CD8-positive, alpha-beta memory T cell (primary cell): ENCODE measurements around the gene MDC1. TPM values are rescaled to one million over a fixed set of nuclear protein-coding genes. Genes with fewer than 3 reads are reported as not detected.
"Not testable (repeated sequence)": the region's sequence is repeated elsewhere in the genome, so short reads cannot be mapped to it uniquely, and the experiment has no call there.

Experiments
- CTCF ChIA-PET: fragments of 350-600 bp; sonication (Branson Sonifier 250); formaldehyde crosslinking; loops from one replicate; lab custom pipeline; 2021; ENCODE audit warnings: antibody characterized with exemption; lab: Charles Lee
- POLR2A ChIA-PET: fragments of 350-600 bp; sonication (Branson Sonifier 250); formaldehyde crosslinking; loops from one replicate; lab custom pipeline; 2021; ENCODE audit warnings: antibody characterized with exemption; lab: Charles Lee
- DNase-seq, 5 donors: peaks; one replicate each; pipeline versions ENCODE4 v3.0.0 to v3.0.0-alpha.2; 2020 to 2022; ENCODE audit warnings: mixed read lengths in 1 of 5
- H3K27ac ChIP-seq: one replicate; pipeline ENCODE4 v1.7.0; 2013; ENCODE audit warnings: low read depth, mild to moderate bottlenecking, low read length, moderate library complexity
- H3K27me3 ChIP-seq: 2 replicates; pipeline ENCODE4 v1.7.0; 2013; ENCODE audit warnings: low read length, mild to moderate bottlenecking; ENCODE audit not compliant: insufficient read depth, poor library complexity, severe bottlenecking
- H3K36me3 ChIP-seq: 2 replicates; pipeline ENCODE4 v1.7.0; 2013; ENCODE audit warnings: mild to moderate bottlenecking, low read length, moderate library complexity; ENCODE audit not compliant: insufficient read depth
- H3K4me1 ChIP-seq: 2 replicates; pipeline ENCODE4 v1.7.0; 2013; ENCODE audit warnings: mild to moderate bottlenecking, low read length, moderate library complexity; ENCODE audit not compliant: insufficient read depth
- H3K4me3 ChIP-seq: 2 replicates; pipeline ENCODE4 v1.7.0; 2013; ENCODE audit warnings: mild to moderate bottlenecking, low read length
- H3K9me3 ChIP-seq: 2 replicates; pipeline ENCODE4 v1.7.0; 2013; ENCODE audit warnings: mild to moderate bottlenecking, low read length
- H3K27ac Mint-ChIP-seq, 8 donors: one replicate each; pipeline ENCODE4 v1.8.0; 2020 to 2021; ENCODE audit warnings: mixed read lengths in 8 of 8, mild to moderate bottlenecking in 6 of 8, inconsistent platforms in 3 of 8, moderate library complexity in 3 of 8
- H3K27me3 Mint-ChIP-seq, 2 donors: one replicate each; pipeline ENCODE4 v1.8.0; 2020 to 2021; ENCODE audit warnings: mixed read lengths in 2 of 2, mild to moderate bottlenecking in 1 of 2, moderate library complexity in 1 of 2
- H3K36me3 Mint-ChIP-seq, 3 donors: one replicate each; pipeline ENCODE4 v1.8.0; 2020 to 2021; ENCODE audit warnings: mixed read lengths in 3 of 3, inconsistent platforms in 1 of 3, mild to moderate bottlenecking in 1 of 3
- H3K4me1 Mint-ChIP-seq, 3 donors: one replicate each; pipeline ENCODE4 v1.8.0; 2020 to 2021; ENCODE audit warnings: mixed read lengths in 3 of 3, inconsistent platforms in 1 of 3, mild to moderate bottlenecking in 1 of 3
- H3K4me3 Mint-ChIP-seq, 7 donors: one replicate each; pipeline ENCODE4 v1.8.0; 2020 to 2021; ENCODE audit warnings: mixed read lengths in 7 of 7, mild to moderate bottlenecking in 6 of 7, moderate library complexity in 4 of 7, inconsistent platforms in 2 of 7
- H3K9me3 Mint-ChIP-seq, 5 donors: one replicate each; pipeline ENCODE4 v1.8.0; 2020 to 2022; ENCODE audit warnings: mixed read lengths in 5 of 5, mild to moderate bottlenecking in 3 of 5, moderate library complexity in 2 of 5, inconsistent platforms in 1 of 5
- polyA plus RNA-seq: library from polyadenylated mRNA; unstranded; fragments of 300-500 nt; fragmentation: Illumina TruSeq; gene quantifications from one replicate; pipeline ENCODE4 v1.2.3, GENCODE V29; 2021
- total RNA-seq, 2 experiments: library from RNA; stranded (reverse); gene quantifications; one replicate each; pipeline ENCODE4 v1.2.3, GENCODE V29; 2021

Gene MDC1
- total and polyA plus RNA-seq, 3 experiments from 2014 or later = 6.4 to 71.1 (median 59.4) TPM

GRCh38 chr6:30664994-30665767 is 51.9 kb downstream of the MDC1 start:
- Histone ChIP-seq H3K4me1 (no peaks in the 10 kb centered on the region), H3K4me3 (no peak overlapping the region), H3K27me3 (no peaks in the 10 kb centered on the region), H3K27ac (no peak overlapping the region), H3K9me3 (no peaks in the 10 kb centered on the region), H3K36me3 (peaks cover 50% of the 10 kb centered on the region)
- CTCF ChIA-PET = interaction anchor here (0.6 to 2.0 kb wide), 2 partner anchors 14 to 20 kb away, joined by 4 to 8 read pairs; no protein-coding TSS in a partner anchor
- Mint-ChIP-seq H3K9me3 (no peaks in the 10 kb centered on the region), H3K27me3 (no peaks in the 10 kb centered on the region), H3K4me1 (peaks cover 6 to 12% (median 6%) of the 10 kb centered on the region in 3 donors), H3K4me3 (no peak overlapping the region), H3K36me3 (peaks cover 4 to 76% (median 8%) of the 10 kb centered on the region in 3 donors), H3K27ac (peak overlapping the region in 1 of 8 donors; percentile 11)
- POLR2A ChIA-PET = no interaction called here
- DNase-seq = no peak

- POLR2A ChIA-PET = interaction anchor here (0.7 kb wide), 1 partner anchor 15 kb away, joined by 3 read pairs; the partner anchor contains the start of gene DHX16
- H3K9me3 Mint-ChIP-seq, H3K4me3 Mint-ChIP-seq, H3K4me1 ChIP-seq, H3K27me3 Mint-ChIP-seq, DNase-seq, H3K27ac ChIP-seq, H3K4me3 ChIP-seq, H3K27me3 ChIP-seq, H3K9me3 ChIP-seq, H3K4me1 Mint-ChIP-seq: not testable (repeated sequence)
- H3K36me3 Mint-ChIP-seq = peaks cover 11 to 87% (median 35%) of the 10 kb centered on the region in 3 donors
- H3K27ac Mint-ChIP-seq = peak overlapping the region in 4 of 8 donors; percentile 39 to 87 (median 74)
- peaks cover 66% of the 10 kb centered on the region for H3K36me3 ChIP-seq
- CTCF ChIA-PET = interaction anchor here (1.1 kb wide), 1 partner anchor 73 kb away, joined by 4 read pairs; no protein-coding TSS in a partner anchor
Observed at GRCh38 chr6:30657922-30658321, 59.2 kb downstream of the MDC1 start.

GRCh38 chr6:30657454-30657853 is 59.6 kb downstream of the MDC1 start:
- H3K9me3 Mint-ChIP-seq = no peaks in the 10 kb centered on the region
- DNase-seq = no peak
- Histone ChIP-seq H3K27me3 (no peaks in the 10 kb centered on the region), H3K27ac (no peak overlapping the region), H3K9me3 (no peaks in the 10 kb centered on the region), H3K4me1 (no peaks in the 10 kb centered on the region), H3K4me3 (no peak overlapping the region), H3K36me3 (peaks cover 64% of the 10 kb centered on the region)
- H3K4me1 Mint-ChIP-seq = peaks cover 0 to 5% (median 2%) of the 10 kb centered on the region in 3 donors
- peak overlapping the region in 5 of 8 donors; percentile 39 to 87 (median 70) for H3K27ac Mint-ChIP-seq
- peaks cover 11 to 87% (median 35%) of the 10 kb centered on the region in 3 donors for H3K36me3 Mint-ChIP-seq
- H3K4me3 Mint-ChIP-seq = no peak overlapping the region
- ChIA-PET POLR2A (interaction anchor here (0.7 kb wide), 1 partner anchor 15 kb away, joined by 3 read pairs; the partner anchor contains the start of gene DHX16), CTCF (no interaction called here)
- H3K27me3 Mint-ChIP-seq = no peaks in the 10 kb centered on the region

GRCh38 chr6:30656513-30656912 is 60.6 kb downstream of the MDC1 start:
- ChIA-PET CTCF (interaction anchor here (1.3 kb wide), 2 partner anchors 23 to 115 kb away, joined by 3 to 4 read pairs; no protein-coding TSS in a partner anchor), POLR2A (no interaction called here)
- Histone ChIP-seq H3K4me3 (no peak overlapping the region), H3K36me3 (peaks cover 63% of the 10 kb centered on the region), H3K9me3 (no peaks in the 10 kb centered on the region), H3K27me3 (no peaks in the 10 kb centered on the region), H3K4me1 (no peaks in the 10 kb centered on the region), H3K27ac (no peak overlapping the region)
- no peak for DNase-seq
- Mint-ChIP-seq H3K4me1 (peaks cover 0 to 5% (median 2%) of the 10 kb centered on the region in 3 donors), H3K9me3 (no peaks in the 10 kb centered on the region), H3K36me3 (peaks cover 8 to 87% (median 34%) of the 10 kb centered on the region in 3 donors), H3K27ac (peak overlapping the region in 2 of 8 donors; percentile 29 to 90), H3K27me3 (no peaks in the 10 kb centered on the region), H3K4me3 (no peak overlapping the region)

- peaks cover 0 to 5% (median 2%) of the 10 kb centered on the region in 3 donors for H3K4me1 Mint-ChIP-seq
- H3K36me3 Mint-ChIP-seq = peaks cover 8 to 91% (median 37%) of the 10 kb centered on the region in 3 donors
- ChIA-PET POLR2A (no interaction called here), CTCF (interaction anchor here (1.3 kb wide), 2 partner anchors 24 to 114 kb away, joined by 3 to 4 read pairs; no protein-coding TSS in a partner anchor)
- no peaks in the 10 kb centered on the region for H3K27me3 Mint-ChIP-seq
- H3K9me3 ChIP-seq = no peaks in the 10 kb centered on the region
- no peak overlapping the region for H3K4me3 ChIP-seq
- H3K27ac ChIP-seq = no peak overlapping the region
- H3K4me3 Mint-ChIP-seq = no peak overlapping the region
- H3K36me3 ChIP-seq = peaks cover 59% of the 10 kb centered on the region
- no peak for DNase-seq
- no peaks in the 10 kb centered on the region for H3K4me1 ChIP-seq
- H3K9me3 Mint-ChIP-seq = no peaks in the 10 kb centered on the region
- H3K27me3 ChIP-seq = no peaks in the 10 kb centered on the region
- peak overlapping the region in 4 of 8 donors; percentile 14 to 77 (median 54) for H3K27ac Mint-ChIP-seq
Observed at GRCh38 chr6:30655743-30656094, 61.4 kb downstream of the MDC1 start.

GRCh38 chr6:30654798-30655742 is 62.0 kb downstream of the MDC1 start:
- peaks cover 8 to 90% (median 35%) of the 10 kb centered on the region in 3 donors for H3K36me3 Mint-ChIP-seq
- H3K27me3 ChIP-seq = no peaks in the 10 kb centered on the region
- peak overlapping the region in 1 of 7 donors; percentile 34 for H3K4me3 Mint-ChIP-seq
- peaks cover 57% of the 10 kb centered on the region for H3K36me3 ChIP-seq
- ChIA-PET POLR2A (no interaction called here), CTCF (interaction anchor here (1.3 kb wide), 1 partner anchor 24 kb away, joined by 3 read pairs; no protein-coding TSS in a partner anchor)
- H3K4me3 ChIP-seq = no peak overlapping the region
- no peaks in the 10 kb centered on the region for H3K4me1 ChIP-seq
- H3K9me3 ChIP-seq = no peaks in the 10 kb centered on the region
- no peaks in the 10 kb centered on the region for H3K27me3 Mint-ChIP-seq
- DNase-seq = no peak
- no peak overlapping the region for H3K27ac ChIP-seq
- H3K4me1 Mint-ChIP-seq = peaks cover 0 to 3% (median 2%) of the 10 kb centered on the region in 3 donors
- peak overlapping the region in 5 of 8 donors; percentile 14 to 88 (median 51) for H3K27ac Mint-ChIP-seq
- H3K9me3 Mint-ChIP-seq = no peaks in the 10 kb centered on the region

GRCh38 chr6:30651143-30651542 is 65.9 kb downstream of the MDC1 start:
- H3K4me3 ChIP-seq = no peak overlapping the region
- H3K9me3 Mint-ChIP-seq = no peaks in the 10 kb centered on the region
- ChIA-PET CTCF (interaction anchor here (0.7 kb wide), 1 partner anchor 24 kb away, joined by 3 read pairs; no protein-coding TSS in a partner anchor), POLR2A (interaction anchor here (1.9 kb wide), 1 partner anchor 33 kb away, joined by 10 read pairs; the partner anchor contains the start of gene MRPS18B)
- no peak for DNase-seq
- peaks cover 30% of the 10 kb centered on the region for H3K36me3 ChIP-seq
- H3K4me3 Mint-ChIP-seq = peak overlapping the region in 2 of 7 donors; percentile 22 to 49
- peaks cover 0 to 61% (median 22%) of the 10 kb centered on the region in 3 donors for H3K36me3 Mint-ChIP-seq
- no peak overlapping the region for H3K27ac ChIP-seq
- peaks cover 13% of the 10 kb centered on the region for H3K4me1 ChIP-seq
- H3K27me3 ChIP-seq = no peaks in the 10 kb centered on the region
- H3K27ac Mint-ChIP-seq = peak overlapping the region in 2 of 8 donors; percentile 66 to 73
- H3K9me3 ChIP-seq = no peaks in the 10 kb centered on the region
- H3K4me1 Mint-ChIP-seq = peaks cover 13 to 19% (median 15%) of the 10 kb centered on the region in 3 donors
- no peaks in the 10 kb centered on the region for H3K27me3 Mint-ChIP-seq
